NCI-H2171 (cell line): ENCODE measurements around the gene P2RY4.
"Not testable (repeated sequence)": the region's sequence is repeated elsewhere in the genome, so short reads cannot be mapped to it uniquely, and the experiment has no call there.

Source experiments
- DNase-seq: peaks from one replicate; lab custom pipeline; 2025; lab: John Stamatoyannopoulos, UW

Gene P2RY4

GRCh38 chrX:70243601-70244000 lies 16.4 kb downstream of the P2RY4 start:
- DNase-seq: not testable (repeated sequence)

DNA sequence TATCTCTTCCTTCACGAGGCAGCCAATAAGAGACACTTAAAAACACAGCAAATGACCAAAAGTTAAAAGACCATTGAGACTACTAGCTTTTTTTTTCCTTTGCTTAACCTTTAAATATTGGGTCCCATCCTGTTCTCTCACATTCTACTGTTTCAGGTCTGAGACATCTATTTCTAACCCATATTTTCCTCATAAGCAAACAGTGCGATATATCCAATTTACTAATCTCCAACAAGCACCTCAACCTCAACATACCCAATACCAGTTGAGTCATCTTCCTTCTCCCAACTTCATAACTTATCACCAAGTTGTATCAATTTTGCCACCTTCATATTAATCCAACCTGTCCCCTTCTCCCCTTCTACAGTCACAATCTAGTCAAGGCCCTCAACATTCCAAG lies 18.5 kb downstream of the P2RY4 start:
- no peak for DNase-seq

- DNase-seq: no peak
These were observed 19.3 kb downstream of the P2RY4 start for GRCh38 chrX:70240751-70241150.

DNA sequence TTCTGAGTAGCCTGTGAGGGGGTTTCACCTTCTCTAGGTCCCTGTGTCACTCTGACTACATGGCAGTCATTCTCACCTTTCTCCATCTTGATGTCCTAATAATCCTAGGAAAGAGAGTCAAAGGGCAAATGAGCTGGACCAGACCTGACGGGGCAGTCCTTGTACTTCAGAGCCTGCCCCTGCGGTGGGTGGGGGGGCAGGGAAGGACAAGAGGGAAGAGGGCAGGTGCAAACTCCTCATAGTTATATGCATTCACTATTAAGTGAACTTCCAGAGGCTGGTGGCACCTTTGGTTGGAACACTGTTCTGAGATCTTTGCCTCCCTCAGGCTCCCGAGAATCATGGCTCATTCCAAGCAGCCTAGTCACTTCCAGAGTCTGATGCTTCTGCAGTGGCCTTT lies 25.6 kb downstream of the P2RY4 start, which contains the start of gene AWAT1:
TSS of gene AWAT1 (plus strand) at position 301 of the 400 bp plus-strand sequence. CDS start at position 342, 41 bp downstream.
- no peak for DNase-seq

GRCh38 chrX:70231666-70232065 lies 28.3 kb downstream of the P2RY4 start:
- DNase-seq: no peak

- DNase-seq: no peak
These were observed 33.3 kb downstream of the P2RY4 start for GRCh38 chrX:70226687-70227086.

- DNase-seq: no peak
These were observed 34.0 kb downstream of the P2RY4 start for GRCh38 chrX:70226048-70226447.

DNA sequence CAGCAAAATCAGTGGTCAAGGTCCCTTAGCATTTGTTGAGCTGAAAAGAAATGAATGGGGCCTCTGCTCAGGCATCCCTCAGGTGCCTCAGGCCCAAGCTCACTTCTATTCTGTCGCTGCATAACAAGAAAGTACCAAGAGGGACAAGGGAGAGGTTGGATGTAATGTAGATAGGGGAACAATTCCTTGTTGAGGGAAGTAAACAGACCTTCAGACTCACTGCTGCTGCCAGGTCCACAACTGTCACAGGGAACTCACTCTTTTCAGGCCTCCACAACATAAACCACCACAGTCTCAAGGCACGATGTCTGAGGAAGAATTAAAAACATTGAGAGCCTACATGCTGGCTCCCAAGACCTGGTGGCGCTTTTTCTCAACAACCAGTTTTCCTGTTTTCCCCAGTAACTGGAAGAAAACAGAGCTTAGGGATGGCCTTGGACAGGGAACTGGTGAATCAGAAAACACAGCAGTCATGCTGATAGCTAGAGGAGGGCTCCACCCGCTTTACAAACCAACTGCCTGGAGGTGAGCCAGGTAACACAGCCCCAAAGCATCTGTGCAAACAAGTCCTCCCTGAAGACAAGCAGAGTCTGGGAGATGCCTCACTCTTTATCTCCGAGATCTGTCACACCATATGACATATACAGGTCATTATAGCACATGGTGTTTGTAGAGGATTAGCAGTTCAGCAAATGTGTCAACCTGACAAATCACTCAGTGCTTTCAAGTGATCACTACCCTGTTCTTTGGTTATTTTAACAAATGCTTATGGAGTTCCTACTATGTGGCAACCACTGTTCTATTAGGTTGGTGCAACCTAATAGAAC lies 39.9 kb downstream of the P2RY4 start:
- peak; percentile 60 for DNase-seq

DNA sequence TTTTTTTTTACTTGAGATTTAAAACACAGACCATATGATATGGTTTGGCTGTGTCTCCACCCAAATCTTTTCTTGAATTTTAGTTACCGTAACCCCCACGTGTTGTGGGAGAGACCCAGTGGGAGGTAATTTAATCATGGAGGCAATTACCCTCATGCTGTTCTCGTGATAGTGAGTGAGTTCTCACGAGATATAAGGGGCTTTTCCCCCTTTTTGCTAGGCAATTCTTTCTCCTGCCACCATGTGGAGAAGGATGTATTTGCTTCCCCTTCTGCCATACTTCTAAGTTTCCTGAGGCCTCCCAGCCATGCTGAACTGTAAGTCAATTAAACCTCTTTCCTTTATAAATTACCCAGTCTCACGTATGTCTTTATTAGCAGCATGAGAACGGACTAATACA lies 50.4 kb downstream of the P2RY4 start:
- DNase-seq: not testable (repeated sequence)

- DNase-seq: no peak
These were observed 51.5 kb downstream of the P2RY4 start for GRCh38 chrX:70208479-70208878.
